Osteoblast (primary cell): ENCODE results near the gene CDC37L1. TPM values are rescaled to one million over a fixed set of nuclear protein-coding genes. Genes with fewer than 3 reads are reported as not detected.

Experiments
- DNase-seq: peaks from one replicate; pipeline ENCODE4 v3.0.0; 2011; ENCODE audit warnings: low spot score, mixed read lengths; ENCODE audit not compliant: insufficient read length; ENCODE audit errors: missing footprints
- H2AFZ ChIP-seq: 2 replicates; pipeline ENCODE4 v1.6.0; 2011; ENCODE audit warnings: mild to moderate bottlenecking, low read length
- H3K27ac ChIP-seq: 2 replicates; pipeline ENCODE4 v1.5.1; 2011; ENCODE audit warnings: mild to moderate bottlenecking, low read depth, low read length, moderate library complexity
- H3K27me3 ChIP-seq: 2 replicates; pipeline ENCODE4 v1.6.0; 2012; ENCODE audit warnings: mild to moderate bottlenecking, control low read depth, inconsistent platforms, low read length, moderate library complexity; ENCODE audit not compliant: insufficient read depth
- H3K36me3 ChIP-seq: 2 replicates; pipeline ENCODE4 v1.5.1; 2011; ENCODE audit warnings: mild to moderate bottlenecking, low read length, control low read depth, moderate library complexity; ENCODE audit not compliant: insufficient read depth
- H3K4me1 ChIP-seq: 2 replicates; pipeline ENCODE4 v1.5.1; 2011; ENCODE audit warnings: mild to moderate bottlenecking, low read length, control low read depth, moderate library complexity; ENCODE audit not compliant: insufficient read depth
- H3K4me2 ChIP-seq: 2 replicates; pipeline ENCODE4 v1.6.0; 2011; ENCODE audit warnings: mild to moderate bottlenecking, low read length; ENCODE audit not compliant: insufficient read depth
- H3K4me3 ChIP-seq: fragments of 200-600 bp; sonication (generic); 3 replicates; pipeline ENCODE4 v1.5.1; 2012; ENCODE audit warnings: mild to moderate bottlenecking, low read length, inconsistent platforms; ENCODE audit not compliant: insufficient read depth
- H3K79me2 ChIP-seq: 2 replicates; pipeline ENCODE4 v1.6.0; 2012; ENCODE audit warnings: mild to moderate bottlenecking, low read length, control low read depth, inconsistent platforms; ENCODE audit not compliant: insufficient read depth
- H3K9me3 ChIP-seq: 2 replicates; pipeline ENCODE4 v1.5.1; 2011; ENCODE audit warnings: low read depth, low read length, control low read depth
- H4K20me1 ChIP-seq: 2 replicates; pipeline ENCODE4 v1.6.0; 2012; ENCODE audit warnings: mild to moderate bottlenecking, low read length, control low read depth; ENCODE audit not compliant: insufficient read depth
- total RNA-seq: library from RNA; depleted of rRNA; stranded (reverse); fragments of >200 nt; gene quantifications from 2 replicates; pipeline ENCODE4 v1.2.3, GENCODE V29; 2012
- TF ChIP-seq, protein P1 (sequence below): IDR thresholded peaks from 2 replicates; pipeline ENCODE4 v1.5.1; 2011; ENCODE audit warnings: mild to moderate bottlenecking, low read depth, low read length, moderate library complexity; ENCODE audit errors: extremely low read depth

CDC37L1 gene
- total RNA-seq, 1 donor: 29.3 TPM

DNA sequence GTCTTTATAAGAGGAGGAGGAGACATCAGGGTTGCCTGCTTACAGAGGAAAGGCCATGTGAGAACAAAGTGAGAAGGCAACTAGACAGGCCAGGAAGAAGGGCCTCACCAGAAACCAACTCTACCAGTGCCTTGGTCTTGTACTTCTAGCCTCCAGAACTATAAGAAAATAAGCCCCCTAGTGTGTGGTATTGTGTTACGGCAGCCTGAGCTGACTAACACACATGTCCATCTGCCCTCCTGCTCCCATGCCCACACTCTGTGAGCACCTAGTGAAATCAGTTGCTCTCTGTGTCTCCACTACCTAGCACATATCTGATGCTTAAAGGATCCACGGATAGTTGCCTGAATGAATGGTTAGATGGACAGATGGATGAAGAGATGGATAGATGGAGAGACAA lies 54.8 kb downstream of the CDC37L1 start:
- Histone ChIP-seq H3K4me3 (no peak overlapping the region), H3K27me3 (no peaks in the 10 kb centered on the region), H3K4me2 (no peak overlapping the region), H3K9me3 (no peaks in the 10 kb centered on the region), H3K79me2 (peaks cover 66% of the 10 kb centered on the region), H3K4me1 (peaks cover 5% of the 10 kb centered on the region), H3K27ac (no peak overlapping the region), H4K20me1 (peaks cover 17% of the 10 kb centered on the region), H2AFZ (no peak overlapping the region), H3K36me3 (no peaks in the 10 kb centered on the region)
- TF ChIP-seq, protein P1, sequence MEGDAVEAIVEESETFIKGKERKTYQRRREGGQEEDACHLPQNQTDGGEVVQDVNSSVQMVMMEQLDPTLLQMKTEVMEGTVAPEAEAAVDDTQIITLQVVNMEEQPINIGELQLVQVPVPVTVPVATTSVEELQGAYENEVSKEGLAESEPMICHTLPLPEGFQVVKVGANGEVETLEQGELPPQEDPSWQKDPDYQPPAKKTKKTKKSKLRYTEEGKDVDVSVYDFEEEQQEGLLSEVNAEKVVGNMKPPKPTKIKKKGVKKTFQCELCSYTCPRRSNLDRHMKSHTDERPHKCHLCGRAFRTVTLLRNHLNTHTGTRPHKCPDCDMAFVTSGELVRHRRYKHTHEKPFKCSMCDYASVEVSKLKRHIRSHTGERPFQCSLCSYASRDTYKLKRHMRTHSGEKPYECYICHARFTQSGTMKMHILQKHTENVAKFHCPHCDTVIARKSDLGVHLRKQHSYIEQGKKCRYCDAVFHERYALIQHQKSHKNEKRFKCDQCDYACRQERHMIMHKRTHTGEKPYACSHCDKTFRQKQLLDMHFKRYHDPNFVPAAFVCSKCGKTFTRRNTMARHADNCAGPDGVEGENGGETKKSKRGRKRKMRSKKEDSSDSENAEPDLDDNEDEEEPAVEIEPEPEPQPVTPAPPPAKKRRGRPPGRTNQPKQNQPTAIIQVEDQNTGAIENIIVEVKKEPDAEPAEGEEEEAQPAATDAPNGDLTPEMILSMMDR: no peak
- DNase-seq: no peak

DNA sequence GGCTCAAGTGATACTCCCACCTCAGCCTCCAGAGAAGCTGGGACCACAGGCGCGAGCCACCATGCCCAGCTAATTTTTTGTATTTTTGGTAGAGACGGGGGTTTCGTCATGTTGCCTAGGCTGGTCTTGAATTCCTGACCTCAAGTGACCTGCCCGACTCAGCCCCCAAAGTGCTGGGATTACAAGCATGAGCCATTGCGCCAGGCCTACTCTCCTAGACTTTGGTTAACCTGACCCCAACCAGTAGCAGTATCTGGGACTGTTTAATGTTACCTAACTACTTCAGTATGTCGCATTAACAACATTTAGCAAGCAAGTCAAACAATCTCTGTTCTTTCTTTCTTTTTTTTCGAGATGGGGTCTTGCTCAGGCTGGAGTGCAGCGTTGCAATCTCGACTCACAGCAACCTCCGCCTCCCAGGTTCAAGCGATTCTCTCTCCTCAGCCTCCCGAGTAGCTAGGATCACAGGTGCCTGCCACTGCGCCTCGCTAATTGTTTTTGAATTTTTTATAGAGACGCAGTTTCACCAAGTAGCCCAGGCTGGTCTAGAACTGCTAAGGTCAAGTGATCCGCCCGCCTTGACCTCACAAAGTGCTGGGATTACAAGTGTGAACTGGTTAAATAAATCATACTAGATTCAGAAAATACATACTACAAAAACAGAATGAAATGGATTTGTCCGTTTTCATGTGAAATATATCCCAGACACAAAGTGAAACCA lies 59.7 kb downstream of the CDC37L1 start:
- H3K4me2 ChIP-seq: peak overlapping the region; percentile 94
- H3K9me3 ChIP-seq: no peaks in the 10 kb centered on the region
- H3K79me2 ChIP-seq: peaks cover 46% of the 10 kb centered on the region
- H2AFZ ChIP-seq: no peak overlapping the region
- H3K27me3 ChIP-seq: no peaks in the 10 kb centered on the region
- peak overlapping the region; percentile 80 for H3K27ac ChIP-seq
- H3K36me3 ChIP-seq: no peaks in the 10 kb centered on the region
- peaks cover 7% of the 10 kb centered on the region for H4K20me1 ChIP-seq
- peak overlapping the region; percentile 90 for H3K4me3 ChIP-seq
- DNase-seq: no peak
- peaks cover 13% of the 10 kb centered on the region for H3K4me1 ChIP-seq
- TF ChIP-seq, protein P1: no peak

DNA sequence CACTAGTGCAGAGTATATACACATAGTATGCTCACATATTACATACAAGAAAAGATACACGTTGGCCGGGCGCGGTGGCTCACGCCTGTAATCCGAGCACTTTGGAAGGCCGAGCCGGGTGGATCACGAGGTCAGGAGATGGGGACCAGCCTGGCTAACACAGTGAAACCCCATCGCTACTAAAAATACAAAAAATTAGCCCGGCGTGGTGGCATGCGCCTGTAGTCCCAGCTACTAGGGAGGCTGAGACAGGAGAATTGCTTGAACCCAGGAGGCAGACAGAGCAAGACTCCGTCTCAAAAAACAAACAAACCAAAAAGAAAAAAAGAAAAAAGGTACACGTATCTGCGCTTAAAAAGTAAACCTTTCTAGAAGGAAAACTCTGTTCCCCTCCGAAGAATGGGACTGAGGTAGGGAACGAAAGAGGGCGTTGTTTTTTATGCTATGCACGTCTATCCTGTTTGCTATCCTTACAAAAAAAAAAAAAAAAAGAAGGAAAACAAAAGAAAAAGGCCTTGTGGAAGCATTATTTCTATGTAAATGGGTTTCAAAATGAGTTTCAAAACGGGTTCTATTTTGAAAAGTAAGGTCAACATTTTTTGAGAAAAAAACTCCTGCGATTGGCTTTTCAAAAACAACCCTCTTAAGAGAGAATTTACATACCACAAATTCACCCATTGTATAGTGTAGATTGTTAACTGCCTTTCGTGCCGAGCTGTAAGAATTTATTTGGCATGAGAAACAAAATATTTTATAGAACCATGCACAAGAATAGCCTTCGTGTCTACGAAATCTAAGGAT lies 60.4 kb downstream of the CDC37L1 start:
- peak overlapping the region; percentile 94 for H3K4me2 ChIP-seq
- H3K27ac ChIP-seq: peak overlapping the region; percentile 80
- peak; percentile 86 for DNase-seq
- peaks cover 38% of the 10 kb centered on the region for H3K79me2 ChIP-seq
- TF ChIP-seq, protein P1: no peak
- H3K4me1 ChIP-seq: peaks cover 13% of the 10 kb centered on the region
- H3K27me3 ChIP-seq: no peaks in the 10 kb centered on the region
- no peaks in the 10 kb centered on the region for H3K36me3 ChIP-seq
- H3K4me3 ChIP-seq: peak overlapping the region; percentile 90
- peaks cover 4% of the 10 kb centered on the region for H4K20me1 ChIP-seq
- H3K9me3 ChIP-seq: no peaks in the 10 kb centered on the region
- H2AFZ ChIP-seq: peak overlapping the region; percentile 92

DNA sequence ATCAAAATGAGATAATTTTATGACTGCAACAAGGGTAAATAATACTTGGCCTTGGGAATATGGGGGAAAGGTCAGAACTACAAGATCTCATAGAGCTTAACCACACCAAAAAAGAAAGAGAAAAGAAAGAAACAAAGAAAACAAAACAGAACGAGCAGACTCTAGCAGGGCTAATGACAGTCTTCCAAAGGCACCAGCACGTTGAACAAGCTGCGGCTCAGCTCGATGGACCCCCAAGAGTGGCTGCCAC lies 60.9 kb downstream of the CDC37L1 start:
- Histone ChIP-seq H3K4me3 (peak overlapping the region; percentile 90), H2AFZ (peak overlapping the region; percentile 92), H3K36me3 (no peaks in the 10 kb centered on the region), H3K79me2 (peaks cover 37% of the 10 kb centered on the region), H3K4me1 (peaks cover 13% of the 10 kb centered on the region), H3K27ac (peak overlapping the region; percentile 80), H3K9me3 (no peaks in the 10 kb centered on the region), H3K4me2 (peak overlapping the region; percentile 94), H4K20me1 (peaks cover 4% of the 10 kb centered on the region), H3K27me3 (no peaks in the 10 kb centered on the region)
- TF ChIP-seq, protein P1: no peak
- DNase-seq: no peak
